GM18907 (cell line): ENCODE measurements around the gene GPR153.
"Not testable (repeated sequence)": the region's sequence is repeated elsewhere in the genome, so short reads cannot be mapped to it uniquely, and the experiment has no call there.

Experiments used
- ATAC-seq: cut with Tn5 transposase; IDR thresholded peaks from one replicate; pipeline ENCODE4 v1.9.1; 2021; ENCODE audit warnings: mild to moderate bottlenecking, moderate library complexity; ENCODE audit not compliant: unreplicated experiment

Gene GPR153

DNA sequence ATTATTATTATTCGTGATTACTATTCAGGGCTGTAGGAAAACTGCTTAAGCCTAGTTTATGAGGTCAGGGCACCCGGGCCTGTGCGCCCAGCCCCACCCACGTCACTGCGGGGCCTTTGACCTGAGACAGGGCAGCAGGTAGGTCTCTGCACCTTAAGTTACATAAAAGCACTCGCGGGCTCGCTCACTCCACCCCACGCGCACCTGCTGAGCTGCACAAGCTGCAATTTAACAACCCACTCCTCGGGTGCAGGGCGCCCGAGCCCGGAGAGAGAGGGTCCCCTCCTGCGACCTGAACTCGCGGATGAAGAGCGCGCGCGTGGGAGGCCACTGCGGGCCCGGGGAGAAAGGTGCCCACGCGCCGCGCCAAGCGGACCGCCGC lies 25.6 kb downstream of the GPR153 start:
- ATAC-seq: peak; percentile 24

DNA sequence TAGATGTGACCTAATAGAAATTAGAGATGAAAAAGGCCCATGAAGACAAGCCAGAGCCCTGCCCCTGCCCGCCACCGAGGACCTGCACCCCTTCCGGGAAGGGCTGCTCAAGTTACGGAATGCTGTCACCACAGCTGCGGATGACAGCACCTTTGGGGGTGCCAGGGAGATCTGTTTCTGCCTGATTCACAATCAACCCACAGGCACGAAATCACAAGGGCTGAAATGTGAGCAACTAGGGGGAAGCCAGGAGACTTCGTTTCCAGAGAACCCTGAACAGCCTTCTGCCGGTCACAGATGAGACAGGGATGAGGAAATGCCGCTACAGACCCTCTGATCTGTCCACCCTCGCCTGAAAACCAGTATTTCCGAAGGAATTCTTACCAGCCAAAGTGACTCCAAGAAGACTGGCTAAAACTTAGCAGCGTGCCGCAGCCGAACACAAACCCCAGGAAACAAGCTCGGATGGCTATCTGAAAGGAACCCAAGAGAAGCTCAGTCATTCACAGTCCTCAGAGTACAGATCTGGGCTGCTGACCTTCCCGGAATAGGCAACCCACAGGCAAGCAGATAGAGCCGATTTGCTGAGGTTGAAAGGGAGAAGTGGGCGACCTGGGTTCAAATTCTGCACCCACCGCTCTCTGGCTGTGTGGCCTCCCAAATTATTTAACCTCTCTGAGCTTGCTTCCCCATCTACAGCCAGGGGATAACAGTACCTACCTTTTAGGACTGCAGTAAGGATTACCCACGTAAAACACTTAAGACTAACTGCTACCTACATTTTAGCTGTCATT lies 26.2 kb downstream of the GPR153 start:
- ATAC-seq: no peak

DNA sequence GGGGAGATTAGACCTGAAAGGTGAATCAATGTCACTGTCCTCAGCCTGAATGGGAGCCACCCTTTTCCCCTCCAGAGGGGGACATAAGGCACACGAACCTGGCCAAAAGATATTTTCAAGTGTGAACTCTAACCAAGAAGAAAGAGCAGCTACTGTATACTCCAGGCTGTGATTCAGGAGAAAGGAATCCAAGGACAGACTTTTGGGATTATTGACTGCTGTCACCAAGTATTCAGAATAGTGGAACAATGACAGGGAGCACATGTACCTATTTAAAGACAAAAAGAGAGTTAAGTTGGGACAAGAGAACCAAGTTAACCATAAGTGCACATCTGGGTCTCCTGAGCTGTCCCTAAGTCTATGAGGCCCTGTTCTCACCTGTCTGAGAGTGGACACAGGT lies 27.5 kb downstream of the GPR153 start:
- ATAC-seq: no peak

DNA sequence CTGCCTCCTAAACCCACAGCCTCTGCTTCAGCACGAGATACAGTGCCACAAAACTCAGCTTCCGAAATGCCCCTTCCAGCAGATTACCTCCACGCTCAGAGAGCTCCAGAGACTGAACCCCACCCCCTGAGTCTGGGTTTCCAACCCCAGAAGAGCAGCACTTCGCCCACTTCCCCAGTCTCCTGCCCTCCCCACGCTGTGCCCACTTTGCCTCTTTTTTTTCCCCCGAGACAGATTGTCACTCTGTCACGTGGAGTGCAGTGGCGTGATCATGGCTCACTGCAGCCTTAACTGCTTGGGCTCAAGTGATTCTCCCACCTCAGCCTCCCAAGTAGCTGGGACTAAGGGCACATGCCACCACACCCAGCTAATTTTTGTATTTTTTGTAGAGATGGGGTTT lies 35.2 kb downstream of the GPR153 start:
- ATAC-seq: no peak

DNA sequence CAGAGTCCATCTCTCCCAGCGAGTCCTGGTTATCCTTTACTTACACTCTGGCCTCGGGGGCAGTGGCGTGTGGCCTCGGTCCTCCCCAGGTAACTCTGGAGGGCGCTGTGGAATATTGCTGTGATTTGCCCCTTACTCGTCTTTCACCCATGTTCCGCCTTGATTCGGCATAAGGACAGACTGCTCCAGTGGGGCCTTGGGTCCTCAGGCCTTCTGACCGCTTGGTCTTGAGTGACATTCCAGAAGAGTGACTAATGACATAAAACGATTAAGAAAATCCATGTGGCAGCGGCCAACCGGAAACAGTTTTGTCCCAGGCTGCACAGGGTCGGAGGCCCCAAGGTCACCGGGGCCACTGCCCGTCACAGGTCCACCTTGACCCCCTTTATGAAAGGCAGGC lies 36.2 kb downstream of the GPR153 start:
- no peak for ATAC-seq

DNA sequence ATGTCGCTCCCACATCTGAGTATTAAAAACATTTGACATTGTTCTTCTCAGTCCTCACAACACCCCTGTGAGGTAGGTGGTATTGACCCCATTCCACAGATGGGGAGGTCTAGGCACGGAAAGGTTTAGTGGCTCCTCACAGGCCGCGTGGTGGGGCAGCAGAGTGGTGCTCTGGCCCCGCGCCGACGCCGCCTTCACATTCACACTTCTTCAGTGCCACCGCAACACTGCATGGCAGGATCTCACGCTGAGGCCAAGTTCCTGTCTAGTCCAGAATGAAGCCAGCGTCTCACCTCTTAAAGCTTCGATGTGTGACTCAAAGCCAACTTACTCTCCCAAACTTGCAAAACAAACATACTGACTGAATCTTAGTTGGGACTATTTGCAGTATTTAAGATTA lies 37.3 kb downstream of the GPR153 start:
- ATAC-seq: no peak

DNA sequence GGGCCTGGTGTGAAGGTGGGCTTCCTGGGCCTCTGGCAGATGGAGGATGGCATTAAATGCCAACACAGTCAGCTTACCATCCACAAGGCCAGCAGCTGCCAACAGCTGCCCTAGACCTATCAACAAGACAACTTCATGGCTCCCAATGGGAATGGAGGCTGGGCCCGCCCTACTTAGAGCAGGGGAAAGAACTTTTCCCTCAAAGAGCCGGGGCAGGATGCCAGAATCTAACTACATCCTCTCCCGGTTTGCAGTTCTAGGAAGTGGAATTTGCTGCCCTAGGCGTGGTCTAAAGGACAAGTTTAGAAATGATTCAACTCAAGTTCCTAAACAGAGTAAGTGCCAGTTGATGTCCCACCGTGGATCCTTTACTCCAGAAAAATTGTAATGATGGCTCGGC lies 38.3 kb downstream of the GPR153 start:
- no peak for ATAC-seq

DNA sequence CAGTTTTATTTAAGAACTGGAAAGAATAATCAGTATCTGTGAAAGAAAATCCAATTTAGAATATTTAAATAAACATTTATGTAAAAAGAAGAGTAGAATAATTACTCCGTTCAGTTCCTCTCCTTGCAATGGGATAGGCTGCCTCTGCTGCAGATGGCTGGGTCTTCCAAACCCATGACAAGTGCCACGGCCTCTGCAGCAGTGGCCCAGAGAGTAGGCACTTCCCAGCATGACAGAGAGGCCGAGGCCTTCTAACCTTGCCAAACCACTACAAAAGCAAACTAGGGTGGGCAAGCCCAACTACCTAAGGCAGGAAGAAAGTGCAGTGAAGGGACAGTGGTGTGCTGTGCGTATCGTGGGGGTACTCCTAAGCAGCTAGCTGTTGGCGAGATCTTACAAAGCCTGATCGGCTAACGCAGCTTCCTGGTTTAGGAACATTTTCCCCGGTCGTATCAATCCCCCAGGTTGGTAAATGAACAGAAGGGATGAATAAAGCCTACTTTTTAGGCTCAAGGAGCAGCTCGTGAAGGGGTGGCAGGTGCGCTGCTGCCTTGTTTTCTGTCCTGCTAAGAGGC lies 39.6 kb downstream of the GPR153 start:
- no peak for ATAC-seq

DNA sequence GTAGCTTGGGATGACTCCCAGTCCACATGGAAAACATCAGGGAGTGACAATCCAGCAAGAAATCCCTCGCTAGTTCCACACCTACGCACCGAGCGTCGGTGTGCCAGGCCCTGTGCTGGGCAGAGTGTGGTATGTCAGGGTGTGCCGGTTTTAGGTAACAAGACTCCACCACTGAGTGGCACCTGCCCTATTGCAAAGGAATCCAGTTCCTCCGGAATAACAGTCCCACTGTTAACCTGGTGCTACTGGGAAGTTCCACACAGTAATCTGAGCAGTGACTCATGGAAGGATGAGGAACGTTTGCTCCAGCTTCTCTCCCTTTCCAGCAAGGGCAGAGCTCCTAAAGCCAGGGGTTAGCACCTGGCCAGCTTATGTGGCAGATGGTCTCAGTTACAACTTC lies 40.7 kb downstream of the GPR153 start:
- no peak for ATAC-seq

DNA sequence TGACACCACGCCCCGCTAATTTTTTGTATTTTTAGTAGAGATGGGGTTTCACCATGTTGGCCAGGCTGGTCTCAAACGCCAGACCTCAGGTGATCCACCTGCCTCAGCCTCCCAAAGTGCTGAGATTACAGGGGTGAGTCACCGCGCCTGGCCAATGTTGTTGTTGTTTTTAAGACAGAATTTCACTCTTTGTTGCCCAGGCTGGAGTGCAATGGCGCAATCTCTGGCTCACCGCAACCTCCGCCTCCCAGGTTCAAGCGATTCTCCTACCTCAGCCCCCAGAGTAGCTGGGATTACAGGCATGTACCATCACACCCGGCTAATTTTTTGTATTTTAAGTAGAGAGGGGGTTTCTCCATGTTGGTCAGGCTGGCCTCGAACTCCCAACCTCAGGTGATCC lies 41.3 kb downstream of the GPR153 start:
- not testable (repeated sequence) for ATAC-seq

DNA sequence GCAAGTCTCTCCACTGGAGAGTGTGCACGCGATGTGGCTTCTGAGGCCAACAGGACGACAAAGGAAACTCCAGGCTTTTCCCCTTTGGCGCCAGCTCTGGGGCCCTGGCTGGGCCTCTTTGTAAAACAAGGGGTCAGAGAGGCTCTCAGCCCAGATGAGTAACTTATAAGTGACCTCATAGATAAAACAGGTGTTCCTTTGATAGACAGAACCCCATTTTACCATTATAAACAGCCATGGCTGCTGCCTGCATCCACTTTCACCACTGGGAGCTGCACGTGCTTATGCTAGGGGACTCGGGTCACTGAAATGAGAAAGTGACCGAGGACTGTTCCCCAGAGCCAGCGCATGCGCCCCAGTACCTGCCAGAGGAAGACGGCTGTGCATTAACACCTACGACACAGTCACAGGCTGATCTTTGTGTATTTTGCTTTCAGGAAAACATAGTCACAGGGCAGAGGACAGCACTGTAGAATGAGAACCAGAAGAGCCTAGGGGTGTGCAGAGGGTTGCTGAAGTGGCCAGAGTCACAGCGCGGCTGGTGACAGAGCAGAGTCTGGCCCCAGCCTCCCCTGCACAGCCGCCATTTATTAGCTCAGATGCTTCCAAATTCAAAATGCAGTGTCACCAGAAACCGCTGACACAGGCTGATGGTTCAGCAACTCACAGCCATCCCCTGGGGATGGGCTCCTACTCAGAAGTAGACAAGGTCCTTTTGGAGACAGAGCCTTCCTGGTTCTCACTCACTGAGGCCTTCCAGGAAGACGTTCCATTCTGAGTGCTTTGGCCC lies 42.3 kb downstream of the GPR153 start:
- ATAC-seq: no peak

DNA sequence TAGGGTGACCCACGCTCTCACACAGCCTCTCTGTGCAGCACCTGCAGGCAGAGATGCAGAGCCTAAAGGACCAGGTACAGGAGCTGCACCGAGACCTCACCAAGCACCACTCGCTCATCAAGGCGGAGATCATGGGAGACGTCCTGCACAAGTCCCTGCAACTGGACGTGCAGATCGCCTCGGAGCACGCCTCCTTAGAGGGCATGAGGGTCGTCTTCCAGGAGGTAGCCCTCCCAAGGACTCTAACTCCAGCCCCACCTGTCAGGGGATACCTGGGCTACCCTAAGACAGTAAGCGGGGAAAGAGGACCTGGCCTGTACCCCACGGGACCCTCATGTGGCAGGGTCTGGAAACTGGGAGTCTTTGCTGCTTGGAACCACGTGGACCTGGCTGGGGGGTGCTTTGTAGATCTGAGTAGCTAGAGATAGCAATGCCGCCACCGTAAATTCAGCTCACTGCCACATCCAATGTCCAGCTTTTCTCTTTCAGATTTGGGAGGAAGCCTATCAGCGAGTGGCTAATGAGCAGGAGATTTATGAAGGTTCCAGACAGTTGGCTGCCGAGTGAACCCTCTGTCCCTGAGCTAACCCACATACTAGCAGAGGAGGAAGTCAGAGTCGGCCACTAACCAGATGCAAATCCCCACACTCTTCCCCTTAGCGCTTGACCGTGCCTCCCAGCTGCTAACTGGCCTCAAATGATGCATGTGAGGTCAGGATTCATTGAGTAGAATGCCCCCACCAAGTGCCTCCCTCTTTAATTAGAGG lies 48.5 kb downstream of the GPR153 start:
- peak; percentile 46 for ATAC-seq

DNA sequence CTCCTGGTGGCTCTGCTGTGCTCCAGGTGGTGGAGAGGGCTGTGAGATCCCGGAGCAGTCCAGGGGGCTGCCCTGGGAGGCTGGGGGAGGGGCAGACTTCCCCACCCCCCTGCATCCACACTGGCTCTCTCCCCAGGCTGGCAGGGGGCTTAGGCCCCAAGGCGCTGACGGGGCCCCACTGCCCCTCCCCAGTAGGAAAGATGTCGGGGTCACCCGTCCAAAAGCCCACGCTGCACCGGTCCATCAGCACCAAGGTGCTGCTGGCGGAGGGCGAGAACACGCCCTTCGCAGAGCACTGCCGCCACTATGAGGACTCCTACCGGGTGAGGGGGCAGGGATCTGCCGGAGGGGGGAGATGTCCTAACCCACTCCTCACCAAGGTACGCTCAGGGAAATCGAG lies 49.2 kb downstream of the GPR153 start:
- ATAC-seq: no peak

DNA sequence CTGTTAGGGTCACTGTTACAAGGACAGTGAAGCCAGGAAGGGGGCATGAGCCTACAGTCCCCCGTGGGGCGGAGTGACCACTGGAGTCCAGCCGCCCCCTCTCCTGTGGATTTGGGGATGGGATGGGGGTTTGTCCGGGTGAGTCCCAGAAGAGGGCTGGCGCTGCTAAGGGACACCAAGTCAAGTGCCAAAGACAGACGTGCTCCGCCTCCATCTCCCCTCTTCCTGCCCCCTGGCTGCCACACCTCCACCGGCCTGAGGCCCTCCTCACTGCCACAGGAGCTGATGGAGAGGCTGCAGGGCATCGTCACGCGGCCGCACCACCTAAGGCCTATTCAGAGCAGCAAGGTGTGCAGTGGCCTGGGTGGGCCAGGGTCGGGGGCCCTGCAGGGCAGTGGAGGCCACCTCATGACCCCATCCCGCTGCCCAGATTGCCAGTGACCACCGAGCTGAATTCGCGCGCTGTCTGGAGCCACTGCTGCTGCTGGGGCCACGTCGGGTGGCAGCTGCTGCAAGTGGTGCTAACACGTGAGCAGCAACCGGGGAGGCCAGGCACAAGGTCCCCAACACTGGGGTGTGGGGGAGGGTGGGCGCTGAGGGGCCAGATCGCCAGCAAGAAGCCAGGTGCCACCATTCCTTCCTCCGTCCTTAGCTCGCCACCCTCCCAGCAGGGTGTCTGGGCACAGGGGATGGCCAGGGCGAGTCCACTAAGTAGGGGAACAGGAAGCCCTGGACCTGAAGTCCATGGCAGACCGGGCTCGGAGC lies 50.1 kb downstream of the GPR153 start:
- no peak for ATAC-seq

DNA sequence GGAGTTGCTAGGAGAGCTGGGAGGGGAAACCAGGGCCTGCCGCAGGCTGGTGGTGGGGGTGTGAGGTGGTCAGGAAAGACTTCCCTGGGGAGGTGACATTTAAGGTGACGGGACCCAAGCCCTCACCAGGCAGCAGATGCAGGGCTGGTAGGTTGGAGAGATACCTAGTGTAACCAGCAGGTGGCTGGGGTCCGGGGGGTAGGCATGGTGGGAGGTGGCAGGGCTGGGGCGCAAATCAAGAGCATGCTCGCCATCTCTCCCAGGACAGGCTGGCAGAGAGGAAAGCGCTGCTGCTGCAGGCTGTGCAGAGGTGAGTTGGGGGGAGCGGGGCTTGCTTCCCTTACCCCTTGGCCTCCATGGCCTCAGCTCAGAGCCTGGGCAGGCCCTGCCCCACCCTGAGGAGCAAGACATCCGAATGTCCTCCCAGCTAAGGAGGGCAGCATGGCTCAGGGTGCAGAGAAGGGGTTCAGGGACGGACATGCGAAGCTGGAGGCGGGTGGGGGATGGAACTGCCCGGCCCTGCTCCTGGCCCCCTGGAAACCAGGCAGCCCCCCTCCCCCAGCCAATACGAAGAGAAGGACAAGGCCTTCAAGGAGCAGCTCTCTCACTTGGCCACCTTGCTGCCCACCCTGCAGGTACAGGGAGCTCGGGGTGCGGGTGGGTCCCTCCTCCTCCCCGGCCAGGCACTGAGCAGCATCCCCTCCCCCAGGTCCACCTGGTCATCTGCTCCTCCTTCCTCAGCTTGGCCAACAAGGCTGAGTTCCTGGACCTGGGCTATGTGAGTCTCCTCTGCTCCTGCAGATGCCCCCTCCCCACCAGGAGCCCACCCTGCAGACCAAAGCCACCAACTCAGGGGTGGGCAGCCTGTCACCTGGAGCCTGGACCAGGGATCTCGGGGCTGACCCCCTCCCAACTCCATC lies 51.0 kb downstream of the GPR153 start:
- ATAC-seq: no peak

DNA sequence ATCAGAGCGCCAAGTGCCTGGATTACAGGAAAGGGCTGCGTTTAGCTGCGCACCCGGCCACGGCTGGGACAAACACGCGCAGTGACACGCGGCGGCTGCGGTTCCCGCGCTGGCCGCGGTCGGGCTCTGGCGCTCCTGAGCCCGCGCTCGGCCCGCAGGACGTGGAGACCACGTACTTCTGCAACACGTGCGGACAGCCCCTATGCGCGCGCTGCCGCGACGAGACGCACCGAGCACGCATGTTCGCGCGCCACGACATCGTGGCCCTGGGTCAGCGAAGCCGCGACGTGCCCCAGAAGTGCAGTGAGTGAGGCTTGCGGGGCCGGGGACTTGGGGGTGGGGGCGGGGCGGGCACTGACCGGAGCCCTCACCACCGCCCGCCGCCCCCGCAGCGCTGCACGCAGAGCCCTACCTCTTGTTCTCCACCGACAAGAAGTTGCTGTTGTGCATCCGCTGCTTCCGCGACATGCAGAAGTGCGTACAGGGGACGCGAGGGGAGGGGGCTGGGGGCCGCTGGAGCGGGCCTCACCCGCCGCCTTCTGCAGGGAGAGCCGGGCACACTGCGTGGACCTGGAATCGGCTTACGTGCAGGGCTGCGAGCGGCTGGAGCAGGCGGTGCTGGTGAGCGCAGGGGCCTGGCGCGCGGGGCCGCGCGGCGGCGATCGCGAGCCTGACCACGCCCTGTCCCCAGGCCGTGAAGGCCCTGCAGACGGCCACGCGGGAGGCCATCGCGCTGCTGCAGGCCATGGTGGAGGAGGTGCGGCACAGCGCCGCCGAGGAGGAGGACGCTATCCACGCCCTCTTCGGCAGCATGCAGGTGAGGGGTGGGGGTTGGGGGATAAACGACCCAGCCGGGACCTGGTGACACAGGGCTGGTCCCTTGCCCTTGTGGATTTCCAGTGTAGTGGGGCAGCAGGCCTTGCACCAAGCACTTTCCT lies 51.9 kb downstream of the GPR153 start:
- ATAC-seq: no peak

DNA sequence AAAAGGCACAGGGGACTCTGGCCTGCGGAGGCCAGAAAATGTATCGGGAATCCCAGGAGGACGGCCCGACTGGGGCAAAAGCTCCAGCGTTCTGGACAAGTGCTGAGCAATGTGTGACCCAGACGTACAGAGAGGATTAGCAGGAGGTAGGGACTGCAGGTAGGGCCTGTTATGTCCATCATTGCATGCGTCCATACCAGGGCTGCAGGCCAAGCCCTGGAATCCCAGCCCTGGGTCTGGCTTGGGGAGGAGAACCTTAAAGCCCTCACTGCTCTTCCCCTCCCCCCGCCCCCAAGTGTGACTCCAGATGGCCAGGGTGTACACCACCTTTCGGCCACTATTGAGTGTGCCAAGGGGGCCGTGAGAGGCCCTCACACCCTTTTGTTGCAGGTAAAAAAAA lies 53.0 kb downstream of the GPR153 start:
- no peak for ATAC-seq

DNA sequence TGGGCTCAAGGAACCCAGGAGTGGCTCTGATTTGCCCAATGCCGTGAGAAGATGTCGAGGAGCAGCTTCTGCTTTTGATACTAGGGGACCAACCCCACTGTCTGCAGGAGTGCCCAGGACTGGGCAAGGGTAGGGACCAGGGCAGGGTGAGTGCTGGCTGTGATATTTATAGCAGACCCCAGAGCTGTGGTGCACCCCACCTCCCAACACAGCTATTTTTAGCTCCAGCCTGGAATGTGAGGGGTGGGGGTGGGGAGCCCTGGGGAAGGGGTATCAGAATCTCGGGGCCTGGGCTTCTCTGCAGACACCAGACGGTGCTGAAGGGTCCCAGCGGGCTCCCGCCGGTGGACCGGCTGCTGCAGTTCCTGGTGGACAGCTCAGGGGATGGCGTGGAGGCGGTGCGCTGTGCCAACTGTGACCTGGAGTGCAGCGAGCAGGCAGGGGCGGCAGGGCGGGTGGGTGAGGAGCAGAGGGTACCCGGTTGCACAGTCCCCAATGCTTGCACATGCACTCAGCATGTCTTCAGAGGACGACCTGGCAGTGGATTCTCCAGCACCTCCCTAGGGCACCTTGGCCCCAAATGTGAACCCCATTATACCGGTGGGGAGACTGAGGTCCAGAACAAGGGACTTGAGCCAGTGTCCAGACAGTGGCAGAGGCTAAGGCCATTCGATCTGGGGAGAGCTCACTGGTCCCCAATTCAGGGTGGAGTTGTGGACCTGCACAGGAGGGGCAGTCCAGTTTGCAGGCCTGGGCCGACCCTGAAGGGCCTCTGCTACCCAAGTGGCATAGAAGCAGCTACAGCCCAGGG lies 53.6 kb downstream of the GPR153 start:
- ATAC-seq: no peak
